Stimulated activated CD4-positive, alpha-beta T cell treated with anti-CD3 and anti-CD28 coated beads, Interleukin-4, amount 100 ng/mL, for 1 hour (primary cell): ENCODE measurements around the gene JUND.

Experiments used
- DNase-seq: peaks from one replicate; pipeline ENCODE4 v3.0.0-alpha.2; 2020

The JUND gene

GRCh38 chr19:18308051-18308947 is 26.9 kb upstream of the JUND start:
- DNase-seq: no peak

GRCh38 chr19:18307271-18307681 is 25.9 kb upstream of the JUND start:
- DNase-seq: no peak

GRCh38 chr19:18306888-18307260 is 25.5 kb upstream of the JUND start:
- no peak for DNase-seq

- no peak for DNase-seq
Measured at GRCh38 chr19:18306209-18306887, 24.9 kb upstream of the JUND start.

- peak; percentile 86 for DNase-seq
Measured at GRCh38 chr19:18304458-18305310, 23.3 kb upstream of the JUND start.

- peak; percentile 22 for DNase-seq
Measured at GRCh38 chr19:18304208-18304457, 22.7 kb upstream of the JUND start.

- DNase-seq: no peak
Measured at GRCh38 chr19:18301718-18302111, 20.3 kb upstream of the JUND start.

GRCh38 chr19:18300930-18301717 is 19.7 kb upstream of the JUND start:
- DNase-seq: no peak

- no peak for DNase-seq
Measured at GRCh38 chr19:18299654-18300053, 18.2 kb upstream of the JUND start.

GRCh38 chr19:18298601-18299000 is 17.2 kb upstream of the JUND start:
- DNase-seq: no peak

- no peak for DNase-seq
Measured at GRCh38 chr19:18297308-18297707, 15.9 kb upstream of the JUND start.

- DNase-seq: no peak
Measured at GRCh38 chr19:18295034-18295451, 13.6 kb upstream of the JUND start.

GRCh38 chr19:18294467-18294864 is 13.0 kb upstream of the JUND start:
- DNase-seq: peak; percentile 92

GRCh38 chr19:18293642-18294466 is 12.4 kb upstream of the JUND start:
- DNase-seq: no peak

- peak; percentile 29 for DNase-seq
Measured at GRCh38 chr19:18292810-18293641, 11.6 kb upstream of the JUND start.

- DNase-seq: peak; percentile 23
Measured at GRCh38 chr19:18292462-18292809, 11.0 kb upstream of the JUND start.

- DNase-seq: peak; percentile 73
Measured at GRCh38 chr19:18291590-18292461, 10.4 kb upstream of the JUND start.

GRCh38 chr19:18291019-18291524 is 9.7 kb upstream of the JUND start:
- DNase-seq: no peak

- DNase-seq: peak; percentile 75
Measured at GRCh38 chr19:18290302-18291018, 9.0 kb upstream of the JUND start.
